Measurements from ENCODE around the gene PRRX1.

Gene PRRX1

GRCh38 chr1:170692866-170693575, 29.1 kb downstream of the PRRX1 start:
- DNase-seq = no peak

GRCh38 chr1:170694172-170694926, 30.4 kb downstream of the PRRX1 start:
- no peak for DNase-seq

GRCh38 chr1:170695955-170696590, 32.1 kb downstream of the PRRX1 start:
- DNase-seq = no peak

GRCh38 chr1:170696591-170697290, 32.8 kb downstream of the PRRX1 start:
- no peak for DNase-seq

GRCh38 chr1:170697316-170697715, 33.4 kb downstream of the PRRX1 start:
- DNase-seq = no peak

- no peak for DNase-seq
These were observed 34.7 kb downstream of the PRRX1 start for GRCh38 chr1:170698301-170699275.

- no peak for DNase-seq
These were observed 35.8 kb downstream of the PRRX1 start for GRCh38 chr1:170699696-170700095.

- no peak for DNase-seq
These were observed 37.1 kb downstream of the PRRX1 start for GRCh38 chr1:170700842-170701615.

GRCh38 chr1:170701962-170702361, 38.0 kb downstream of the PRRX1 start:
- no peak for DNase-seq

GRCh38 chr1:170703591-170703990, 39.7 kb downstream of the PRRX1 start:
- no peak for DNase-seq

GRCh38 chr1:170704256-170704655, 40.3 kb downstream of the PRRX1 start:
- DNase-seq = no peak

GRCh38 chr1:170705981-170706380, 42.0 kb downstream of the PRRX1 start:
- DNase-seq = no peak

- DNase-seq = no peak
These were observed 43.2 kb downstream of the PRRX1 start for GRCh38 chr1:170707117-170707516.

GRCh38 chr1:170707959-170708655, 44.2 kb downstream of the PRRX1 start:
- DNase-seq = no peak

- no peak for DNase-seq
These were observed 47.8 kb downstream of the PRRX1 start for GRCh38 chr1:170711682-170712081.

GRCh38 chr1:170714163-170714562, 50.2 kb downstream of the PRRX1 start:
- DNase-seq = no peak

GRCh38 chr1:170714938-170715337, 51.0 kb downstream of the PRRX1 start:
- DNase-seq = no peak

GRCh38 chr1:170716835-170717429, 53.0 kb downstream of the PRRX1 start:
- DNase-seq = no peak

- DNase-seq = no peak
These were observed 56.7 kb downstream of the PRRX1 start for GRCh38 chr1:170720661-170721060.

GRCh38 chr1:170721621-170722020, 57.7 kb downstream of the PRRX1 start:
- DNase-seq = no peak
